Coronary artery (tissue), 2 donors: ENCODE measurements around the gene DAB1.
"Not testable (repeated sequence)": the region's sequence is repeated elsewhere in the genome, so short reads cannot be mapped to it uniquely, and the experiment has no call there.

Experiments used
- DNase-seq: peaks from one replicate; pipeline ENCODE4 v3.0.0-alpha.2; 2017; ENCODE audit warnings: low spot score
- H3K27ac ChIP-seq, 2 donors: fragments of 200-600 bp; sonication (generic); one replicate each; pipeline ENCODE4 v1.5.1; 2016 to 2019
- H3K4me3 ChIP-seq: fragments of 200-600 bp; sonication (generic); 2 replicates; pipeline ENCODE4 v1.5.1; 2016; ENCODE audit warnings: mild to moderate bottlenecking, moderate library complexity
- CTCF ChIP-seq: fragments of 200-600 bp; sonication (generic); IDR thresholded peaks from one replicate; pipeline ENCODE4 v1.5.1; 2019; ENCODE audit warnings: antibody characterized with exemption

DAB1 gene

GRCh38 chr1:57101209-57101608 is 322.7 kb downstream of the DAB1 start:
- no peak overlapping the region for H3K27ac ChIP-seq
- no peak for DNase-seq
- TF ChIP-seq CTCF, result no peak
- no peak overlapping the region for H3K4me3 ChIP-seq

GRCh38 chr1:57094749-57095148 is 329.1 kb downstream of the DAB1 start:
- H3K27ac ChIP-seq, result peak overlapping the region in 1 of 2 donors; percentile 45
- no peak overlapping the region for H3K4me3 ChIP-seq
- DNase-seq, result no peak
- no peak for TF ChIP-seq CTCF

- H3K4me3 ChIP-seq, result no peak overlapping the region
- no peak overlapping the region for H3K27ac ChIP-seq
- TF ChIP-seq CTCF, result no peak
- no peak for DNase-seq
Observed at GRCh38 chr1:57093122-57093521, 330.7 kb downstream of the DAB1 start.

- TF ChIP-seq CTCF, result no peak
- no peak overlapping the region for H3K4me3 ChIP-seq
- no peak for DNase-seq
- no peak overlapping the region for H3K27ac ChIP-seq
Observed at GRCh38 chr1:57091642-57092041, 332.2 kb downstream of the DAB1 start.

GRCh38 chr1:57089855-57090254 is 334.0 kb downstream of the DAB1 start:
- H3K4me3 ChIP-seq, result no peak overlapping the region
- TF ChIP-seq CTCF, result no peak
- no peak overlapping the region for H3K27ac ChIP-seq
- no peak for DNase-seq

GRCh38 chr1:57089221-57089620 is 334.6 kb downstream of the DAB1 start:
- Histone ChIP-seq H3K4me3 (no peak overlapping the region), H3K27ac (no peak overlapping the region)
- no peak for DNase-seq
- no peak for TF ChIP-seq CTCF

GRCh38 chr1:57088653-57089052 is 335.2 kb downstream of the DAB1 start:
- Histone ChIP-seq H3K4me3 (no peak overlapping the region), H3K27ac (no peak overlapping the region)
- no peak for TF ChIP-seq CTCF
- DNase-seq, result no peak

- DNase-seq, result not testable (repeated sequence)
Observed at GRCh38 chr1:57087660-57088059, 336.2 kb downstream of the DAB1 start.

More at GRCh38 chr1:57087660-57088059, 336.2 kb downstream of the DAB1 start:
- not testable (repeated sequence) for H3K27ac ChIP-seq, H3K4me3 ChIP-seq
